ENCODE data around the gene CEP192.
"Not testable (repeated sequence)": the region's sequence is repeated elsewhere in the genome, so short reads cannot be mapped to it uniquely, and the experiment has no call there.

The CEP192 gene

DNA sequence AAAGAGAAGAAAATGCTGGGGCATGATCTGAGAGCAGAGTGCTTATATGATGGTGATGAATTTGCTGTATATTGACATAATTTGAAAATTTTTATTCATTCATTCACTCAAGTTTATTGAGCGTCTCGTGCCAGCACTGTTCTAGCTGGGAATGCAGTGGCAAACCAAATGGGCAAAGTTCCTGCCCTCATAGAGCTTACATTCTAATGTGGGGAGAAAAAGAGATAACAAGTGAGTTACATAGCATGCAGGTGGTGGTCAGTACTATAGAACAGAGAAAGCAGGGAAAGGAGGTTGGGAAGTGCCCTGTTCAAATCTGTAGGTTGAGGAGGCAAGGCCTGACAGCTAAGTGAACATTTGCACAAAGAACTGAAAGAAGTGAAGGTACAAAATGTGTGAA is 4.3 kb downstream of the CEP192 start:
- Histone ChIP-seq H3K9ac (ENCODE audit: low read length) (no peak overlapping the region), H3K4me3 (ENCODE audit: low read length) (no peak overlapping the region), H3K4ac (ENCODE audit: low read depth, low read length) (no peak overlapping the region), H3K27ac (ENCODE audit: low read depth, low read length) (no peak overlapping the region), H3K36me3 (ENCODE audit: control insufficient read depth, insufficient read depth, low read length) (no peaks in the 10 kb centered on the region), H2BK5ac (ENCODE audit: low read length) (no peak overlapping the region), H3K79me2 (ENCODE audit: control insufficient read depth, insufficient read depth, low read length) (peaks cover 55% of the 10 kb centered on the region), H3K18ac (ENCODE audit: low read length) (no peak overlapping the region), H2AK5ac (ENCODE audit: low read length) (no peak overlapping the region), H3K4me2 (ENCODE audit: low read length) (no peak overlapping the region), H3K79me1 (ENCODE audit: low read length) (peaks cover 24% of the 10 kb centered on the region), H2BK120ac (ENCODE audit: low read depth, low read length) (no peak overlapping the region), H2BK15ac (replicated peaks; ENCODE audit: low read depth) (no peak overlapping the region), H3K4me1 (ENCODE audit: control insufficient read depth, low read depth, low read length) (peaks cover 19% of the 10 kb centered on the region), H4K8ac (ENCODE audit: low read depth, low read length) (no peak overlapping the region), H4K5ac (ENCODE audit: low read length) (no peak overlapping the region), H3K23ac (ENCODE audit: low read length) (no peak overlapping the region), H3K27me3 (ENCODE audit: insufficient read depth, low read length, poor library complexity) (no peaks in the 10 kb centered on the region), H3K56ac (ENCODE audit: low read length) (no peak overlapping the region)
- no CpG with 5 or more reads among the region's 2 CpGs for WGBS (ENCODE audit: extremely low coverage, insufficient coverage, low lambda C conversion rate)
- DNase-seq, result no peak

DNA sequence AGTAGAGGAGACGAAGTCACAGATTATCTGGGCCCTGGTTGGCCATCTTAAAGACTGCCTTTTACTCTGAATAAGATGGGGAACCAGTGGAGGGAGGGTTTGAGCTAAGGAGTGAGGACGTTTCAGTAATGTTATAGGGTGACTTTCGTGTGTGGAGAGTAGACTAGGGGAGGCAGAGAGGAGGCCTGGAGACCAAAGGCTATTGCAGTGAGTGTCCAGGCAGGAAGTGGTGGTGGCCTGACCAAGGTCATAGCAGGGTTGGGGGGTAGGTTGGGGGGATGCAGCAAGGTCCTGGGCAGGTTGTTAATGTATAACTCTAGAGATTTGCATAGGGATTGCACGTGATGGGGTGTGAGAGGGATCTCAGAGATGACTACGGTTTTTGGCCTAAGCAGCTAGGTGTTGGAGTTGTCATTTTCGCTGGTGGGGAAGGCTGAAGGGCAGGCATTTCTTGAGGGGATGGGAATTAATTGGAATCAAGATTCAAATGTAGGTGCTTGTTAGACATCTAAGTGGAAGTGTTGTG is 4.9 kb downstream of the CEP192 start:
- peaks cover 18% of the 10 kb centered on the region for H3K4me1 ChIP-seq (ENCODE audit: control insufficient read depth, low read depth, low read length)
- H3K9ac ChIP-seq (ENCODE audit: low read length), result no peak overlapping the region
- no peak overlapping the region for H2BK120ac ChIP-seq (ENCODE audit: low read depth, low read length)
- peaks cover 24% of the 10 kb centered on the region for H3K79me1 ChIP-seq (ENCODE audit: low read length)
- H3K27ac ChIP-seq (ENCODE audit: low read depth, low read length), result no peak overlapping the region
- no peak overlapping the region for H2AK5ac ChIP-seq (ENCODE audit: low read length)
- no peaks in the 10 kb centered on the region for H3K36me3 ChIP-seq (ENCODE audit: control insufficient read depth, insufficient read depth, low read length)
- no peak overlapping the region for H3K18ac ChIP-seq (ENCODE audit: low read length)
- no peak overlapping the region for H3K23ac ChIP-seq (ENCODE audit: low read length)
- H2BK5ac ChIP-seq (ENCODE audit: low read length), result no peak overlapping the region
- peaks cover 55% of the 10 kb centered on the region for H3K79me2 ChIP-seq (ENCODE audit: control insufficient read depth, insufficient read depth, low read length)
- H3K4me3 ChIP-seq (ENCODE audit: low read length), result no peak overlapping the region
- DNase-seq, result no peak
- no peak overlapping the region for H3K4ac ChIP-seq (ENCODE audit: low read depth, low read length)
- H3K56ac ChIP-seq (ENCODE audit: low read length), result no peak overlapping the region
- no peaks in the 10 kb centered on the region for H3K27me3 ChIP-seq (ENCODE audit: insufficient read depth, low read length, poor library complexity)
- no peak overlapping the region for H2BK15ac ChIP-seq (replicated peaks; ENCODE audit: low read depth)
- H3K4me2 ChIP-seq (ENCODE audit: low read length), result no peak overlapping the region
- no peak overlapping the region for H4K5ac ChIP-seq (ENCODE audit: low read length)
- H4K8ac ChIP-seq (ENCODE audit: low read depth, low read length), result no peak overlapping the region
- WGBS (ENCODE audit: extremely low coverage, insufficient coverage, low lambda C conversion rate), result no CpG with 5 or more reads among the region's 6 CpGs

- Histone ChIP-seq H3K79me1 (ENCODE audit: low read length) (peaks cover 24% of the 10 kb centered on the region), H3K79me2 (ENCODE audit: control insufficient read depth, insufficient read depth, low read length) (peaks cover 52% of the 10 kb centered on the region), H3K56ac (ENCODE audit: low read length) (peak overlapping the region; percentile 46), H3K36me3 (ENCODE audit: control insufficient read depth, insufficient read depth, low read length) (no peaks in the 10 kb centered on the region), H2BK15ac (replicated peaks; ENCODE audit: low read depth) (no peak overlapping the region), H3K4me2 (ENCODE audit: low read length) (no peak overlapping the region), H4K5ac (ENCODE audit: low read length) (no peak overlapping the region), H3K27ac (ENCODE audit: low read depth, low read length) (no peak overlapping the region), H3K18ac (ENCODE audit: low read length) (no peak overlapping the region), H2BK5ac (ENCODE audit: low read length) (no peak overlapping the region), H4K8ac (ENCODE audit: low read depth, low read length) (no peak overlapping the region), H3K4me1 (ENCODE audit: control insufficient read depth, low read depth, low read length) (peaks cover 18% of the 10 kb centered on the region), H3K9ac (ENCODE audit: low read length) (no peak overlapping the region), H2AK5ac (ENCODE audit: low read length) (no peak overlapping the region), H3K4me3 (ENCODE audit: low read length) (no peak overlapping the region), H3K4ac (ENCODE audit: low read depth, low read length) (no peak overlapping the region), H2BK120ac (ENCODE audit: low read depth, low read length) (no peak overlapping the region), H3K23ac (ENCODE audit: low read length) (peak overlapping the region; percentile 10), H3K27me3 (ENCODE audit: insufficient read depth, low read length, poor library complexity) (no peaks in the 10 kb centered on the region)
- DNase-seq, result no peak
- no CpG with 5 or more reads among the region's 10 CpGs for WGBS (ENCODE audit: extremely low coverage, insufficient coverage, low lambda C conversion rate)
Measured at GRCh38 chr18:12996661-12997292, 5.6 kb downstream of the CEP192 start.

- not testable (repeated sequence) for H3K27ac ChIP-seq (ENCODE audit: low read depth, low read length); H3K4me3 ChIP-seq (ENCODE audit: low read length); H2BK5ac ChIP-seq (ENCODE audit: low read length); H2BK15ac ChIP-seq (replicated peaks; ENCODE audit: low read depth); H2AK5ac ChIP-seq (ENCODE audit: low read length); H3K23ac ChIP-seq (ENCODE audit: low read length); H3K9ac ChIP-seq (ENCODE audit: low read length); H3K36me3 ChIP-seq (ENCODE audit: control insufficient read depth, insufficient read depth, low read length); H3K4ac ChIP-seq (ENCODE audit: low read depth, low read length); H3K4me2 ChIP-seq (ENCODE audit: low read length); H4K8ac ChIP-seq (ENCODE audit: low read depth, low read length); H3K18ac ChIP-seq (ENCODE audit: low read length); H3K27me3 ChIP-seq (ENCODE audit: insufficient read depth, low read length, poor library complexity); H2BK120ac ChIP-seq (ENCODE audit: low read depth, low read length); DNase-seq; H4K5ac ChIP-seq (ENCODE audit: low read length); H3K56ac ChIP-seq (ENCODE audit: low read length)
- Histone ChIP-seq H3K79me2 (ENCODE audit: control insufficient read depth, insufficient read depth, low read length) (peaks cover 48% of the 10 kb centered on the region), H3K79me1 (ENCODE audit: low read length) (peaks cover 24% of the 10 kb centered on the region), H3K4me1 (ENCODE audit: control insufficient read depth, low read depth, low read length) (peaks cover 18% of the 10 kb centered on the region)
- no CpG with 5 or more reads among the region's 2 CpGs for WGBS (ENCODE audit: extremely low coverage, insufficient coverage, low lambda C conversion rate)
Measured at GRCh38 chr18:12997330-12997729, 6.2 kb downstream of the CEP192 start.

- Histone ChIP-seq H2BK15ac (replicated peaks; ENCODE audit: low read depth) (no peak overlapping the region), H3K79me1 (ENCODE audit: low read length) (peaks cover 19% of the 10 kb centered on the region), H3K4me1 (ENCODE audit: control insufficient read depth, low read depth, low read length) (peaks cover 9% of the 10 kb centered on the region), H3K23ac (ENCODE audit: low read length) (no peak overlapping the region), H3K27ac (ENCODE audit: low read depth, low read length) (no peak overlapping the region), H3K36me3 (ENCODE audit: control insufficient read depth, insufficient read depth, low read length) (no peaks in the 10 kb centered on the region), H4K5ac (ENCODE audit: low read length) (no peak overlapping the region), H3K27me3 (ENCODE audit: insufficient read depth, low read length, poor library complexity) (no peaks in the 10 kb centered on the region), H3K56ac (ENCODE audit: low read length) (no peak overlapping the region), H3K4me2 (ENCODE audit: low read length) (no peak overlapping the region), H2AK5ac (ENCODE audit: low read length) (no peak overlapping the region), H4K8ac (ENCODE audit: low read depth, low read length) (no peak overlapping the region), H2BK5ac (ENCODE audit: low read length) (no peak overlapping the region), H3K4ac (ENCODE audit: low read depth, low read length) (no peak overlapping the region), H3K79me2 (ENCODE audit: control insufficient read depth, insufficient read depth, low read length) (peaks cover 38% of the 10 kb centered on the region), H3K18ac (ENCODE audit: low read length) (no peak overlapping the region), H3K4me3 (ENCODE audit: low read length) (no peak overlapping the region), H3K9ac (ENCODE audit: low read length) (no peak overlapping the region), H2BK120ac (ENCODE audit: low read depth, low read length) (no peak overlapping the region)
- no CpG with 5 or more reads among the region's 6 CpGs for WGBS (ENCODE audit: extremely low coverage, insufficient coverage, low lambda C conversion rate)
- DNase-seq, result no peak
Measured at GRCh38 chr18:12998332-12999060, 7.3 kb downstream of the CEP192 start.
